Activated CD8-positive, alpha-beta memory T cell treated with anti-CD3 and anti-CD28 coated beads for 48 hours (primary cell): ENCODE measurements around the gene IFT20.

Experiments
- DNase-seq, 3 experiments: peaks; one replicate each; pipeline ENCODE4 v3.0.0-alpha.2; 2020; ENCODE audit warnings: low read depth in 2 of 3, low spot score in 2 of 3

Gene IFT20, protein sequence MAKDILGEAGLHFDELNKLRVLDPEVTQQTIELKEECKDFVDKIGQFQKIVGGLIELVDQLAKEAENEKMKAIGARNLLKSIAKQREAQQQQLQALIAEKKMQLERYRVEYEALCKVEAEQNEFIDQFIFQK

DNA sequence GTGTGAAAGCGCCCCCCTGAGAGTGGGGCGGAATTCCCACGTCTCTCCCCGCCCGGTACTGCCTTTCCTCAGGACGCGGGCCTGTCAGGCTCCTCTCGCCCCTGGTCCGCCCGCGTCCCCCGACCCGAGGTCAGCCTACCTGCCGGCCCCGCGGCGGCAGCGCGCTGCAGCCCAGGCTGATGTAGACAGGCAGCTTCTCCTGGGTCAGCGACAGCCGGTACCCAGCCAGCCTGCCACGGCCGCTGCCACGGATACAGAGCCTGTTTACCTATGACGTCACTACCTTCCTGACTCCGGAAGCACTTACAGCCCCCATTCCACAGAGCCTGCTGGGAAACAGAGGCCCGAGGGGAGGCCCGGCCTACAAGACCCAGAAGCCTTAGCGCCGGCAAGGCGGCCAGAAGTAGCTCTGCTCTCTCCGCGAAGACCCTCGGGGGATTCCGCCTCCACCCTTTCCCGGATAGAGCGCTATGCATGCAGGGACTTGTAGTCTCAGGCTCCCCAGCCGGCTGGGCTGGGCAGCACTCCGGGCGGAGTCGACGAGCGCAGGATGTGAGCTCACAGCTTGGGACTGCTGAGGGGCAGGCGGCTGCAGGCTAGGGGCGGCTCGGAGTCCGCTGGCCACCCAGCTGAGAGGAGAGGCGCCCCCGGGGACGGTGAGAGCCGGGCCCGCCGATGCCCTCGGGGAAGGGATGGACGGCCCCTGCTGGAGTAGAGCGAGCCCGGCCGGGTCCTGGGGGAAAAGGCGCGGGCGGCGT is at the start of gene IFT20, which contains the start of gene TNFAIP1:
TSS of gene IFT20 (minus strand) at position 272 of the 758 bp plus-strand sequence. CDS start 3,487 bp downstream, outside the sequence.
TSS of gene TNFAIP1 (plus strand) at position 561 of the 758 bp plus-strand sequence. CDS start 3,761 bp downstream, outside the sequence.
- peak; percentile 73 to 94 (median 88) for DNase-seq

GRCh38 chr17:28385037-28385400 is 49.7 kb upstream of the IFT20 start:
- DNase-seq: no peak

GRCh38 chr17:28384281-28385036 is 49.2 kb upstream of the IFT20 start:
- peak in 2 of 3 experiments; percentile 39 to 48 for DNase-seq

DNA sequence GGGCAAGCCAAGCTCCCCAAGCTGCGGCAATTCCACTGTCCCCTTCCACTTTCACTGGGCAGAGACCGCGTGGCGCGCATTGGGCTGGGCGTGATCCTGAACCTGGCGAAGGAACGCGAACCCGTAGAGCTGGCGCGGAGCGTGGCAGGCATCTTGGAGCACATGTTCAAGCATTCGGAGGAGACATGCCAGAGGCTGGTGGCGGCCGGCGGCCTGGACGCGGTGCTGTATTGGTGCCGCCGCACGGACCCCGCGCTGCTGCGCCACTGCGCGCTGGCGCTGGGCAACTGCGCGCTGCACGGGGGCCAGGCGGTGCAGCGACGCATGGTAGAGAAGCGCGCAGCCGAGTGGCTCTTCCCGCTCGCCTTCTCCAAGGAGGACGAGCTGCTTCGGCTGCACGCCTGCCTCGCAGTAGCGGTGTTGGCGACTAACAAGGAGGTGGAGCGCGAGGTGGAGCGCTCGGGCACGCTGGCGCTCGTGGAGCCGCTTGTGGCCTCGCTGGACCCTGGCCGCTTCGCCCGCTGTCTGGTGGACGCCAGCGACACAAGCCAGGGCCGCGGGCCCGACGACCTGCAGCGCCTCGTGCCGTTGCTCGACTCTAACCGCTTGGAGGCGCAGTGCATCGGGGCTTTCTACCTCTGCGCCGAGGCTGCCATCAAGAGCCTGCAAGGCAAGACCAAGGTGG is 46.0 kb upstream of the IFT20 start:
- no peak for DNase-seq

DNA sequence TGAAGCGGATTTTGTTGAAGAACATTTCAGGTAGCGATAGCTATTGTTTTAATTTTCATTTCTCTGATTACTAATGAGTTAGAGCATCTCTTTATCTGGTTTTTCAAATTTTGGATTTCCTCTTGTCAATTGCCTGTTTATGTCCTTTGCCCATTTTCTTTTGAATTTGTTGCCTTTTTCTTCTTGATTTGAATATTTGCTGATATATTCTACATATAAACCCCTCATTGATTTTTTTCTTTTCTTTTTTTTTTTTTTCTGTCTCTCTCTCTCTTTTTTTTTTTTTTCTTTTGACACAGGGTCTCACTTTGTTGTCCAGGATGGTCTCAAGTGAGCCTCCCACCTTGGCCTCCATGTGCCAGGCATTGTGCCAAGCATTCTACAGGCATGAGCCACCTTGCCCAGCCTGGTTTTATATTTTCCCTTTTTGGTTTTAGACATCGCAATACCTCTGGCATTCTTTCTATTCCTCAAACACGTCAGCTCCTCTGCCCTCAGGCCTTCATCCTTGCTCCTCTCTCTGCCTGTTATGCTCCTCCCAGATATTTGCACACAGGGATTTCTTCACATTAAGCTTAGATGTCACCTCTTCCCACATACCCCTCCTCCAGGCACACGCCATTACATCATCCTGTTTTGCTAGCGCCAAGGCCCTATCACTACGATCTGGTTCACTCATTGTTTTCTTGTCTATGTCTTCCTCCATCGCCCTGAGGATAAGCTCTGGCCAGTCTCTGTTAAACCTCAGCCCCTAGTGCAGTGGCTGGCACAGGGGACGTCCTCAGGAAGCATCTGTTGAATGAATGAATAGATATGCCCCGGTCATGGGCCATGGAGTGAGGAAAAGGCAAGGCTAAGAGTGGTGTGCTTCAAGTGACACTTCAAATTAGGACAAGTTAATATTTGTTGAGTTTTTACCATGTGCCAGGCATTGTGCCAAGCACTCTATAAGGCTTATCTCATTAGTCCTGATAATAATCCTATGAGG is 44.8 kb upstream of the IFT20 start:
- no peak for DNase-seq

DNA sequence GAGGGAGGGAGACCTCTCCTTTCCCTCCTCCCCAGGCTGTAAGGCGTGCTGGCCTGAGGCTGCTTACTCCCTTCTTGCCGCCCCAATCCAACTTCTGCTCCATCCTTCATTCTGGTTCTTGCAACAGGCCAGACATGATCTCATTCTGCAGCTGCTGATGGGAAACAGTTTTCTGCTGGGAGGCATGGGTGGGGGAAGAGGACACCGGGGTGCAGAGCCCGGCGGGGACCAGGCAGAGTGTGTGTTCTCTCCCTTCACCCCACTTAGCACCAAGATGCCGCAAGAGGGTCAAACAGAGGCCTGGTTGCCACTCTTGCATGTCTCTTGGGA is 37.6 kb upstream of the IFT20 start:
- DNase-seq: no peak

- DNase-seq: no peak
These were observed 37.1 kb upstream of the IFT20 start for GRCh38 chr17:28372203-28372944.

- DNase-seq: peak; percentile 76 to 80 (median 78)
These were observed 36.3 kb upstream of the IFT20 start, which contains the start of gene SARM1 for GRCh38 chr17:28371245-28372202. SARM1 (plus strand) TSS chr17:28371694; CDS start chr17:28372033, 339 bp downstream.

DNA sequence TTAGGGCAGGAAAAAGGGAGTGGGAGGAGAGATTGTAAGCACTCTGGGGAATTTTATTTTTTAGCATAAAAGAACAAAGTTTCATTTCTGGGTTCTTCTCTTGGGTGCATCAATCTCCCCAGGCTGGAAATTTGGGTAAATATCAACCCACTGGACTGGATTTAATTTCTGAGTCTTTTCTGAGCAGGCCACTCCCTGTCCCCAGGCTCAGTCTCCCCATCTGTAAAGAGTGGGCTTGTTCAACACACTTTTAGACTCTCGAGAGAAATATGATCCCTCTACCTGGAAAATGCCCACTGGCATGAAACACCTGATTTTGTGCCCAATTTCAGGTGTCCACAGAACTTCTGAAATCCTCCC is 35.5 kb upstream of the IFT20 start:
- DNase-seq: no peak

DNA sequence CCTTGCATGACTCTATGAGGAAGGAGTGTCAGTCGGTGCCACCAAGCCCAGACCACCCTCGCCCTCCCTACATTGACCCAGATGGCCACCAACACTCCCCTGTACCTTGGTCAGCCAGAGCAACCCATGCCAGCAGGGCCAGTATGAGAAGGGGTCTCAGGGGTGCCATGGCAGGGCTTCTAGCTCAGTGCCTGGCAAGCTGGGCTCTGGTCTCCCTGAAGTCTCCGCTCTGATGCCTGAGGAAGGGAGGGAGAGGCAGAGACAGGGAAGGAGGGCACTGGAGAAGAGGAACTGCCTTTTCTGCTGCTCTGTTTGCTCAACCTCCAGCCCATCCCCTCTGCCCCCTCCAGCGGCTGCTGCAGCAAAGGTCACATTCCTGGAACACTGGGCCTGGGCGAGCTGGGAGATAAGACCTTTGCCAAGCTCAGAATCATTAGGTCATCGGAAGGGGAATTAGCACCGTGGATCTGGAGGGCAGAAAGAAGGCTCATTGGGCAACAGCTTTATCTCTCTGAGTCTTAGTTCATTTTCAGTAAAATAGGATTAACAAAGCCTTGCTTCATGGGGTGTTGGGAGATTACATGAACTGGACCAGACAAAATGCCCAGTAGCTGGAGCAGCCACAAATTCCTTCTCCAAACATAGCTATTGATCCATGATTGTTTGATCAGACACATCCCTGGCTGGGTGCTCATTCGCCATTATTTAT is 34.9 kb upstream of the IFT20 start, which contains the start of gene VTN:
TSS of gene VTN (minus strand) at position 273 of the 709 bp plus-strand sequence. CDS start at position 169, 104 bp downstream.
- DNase-seq: no peak

DNA sequence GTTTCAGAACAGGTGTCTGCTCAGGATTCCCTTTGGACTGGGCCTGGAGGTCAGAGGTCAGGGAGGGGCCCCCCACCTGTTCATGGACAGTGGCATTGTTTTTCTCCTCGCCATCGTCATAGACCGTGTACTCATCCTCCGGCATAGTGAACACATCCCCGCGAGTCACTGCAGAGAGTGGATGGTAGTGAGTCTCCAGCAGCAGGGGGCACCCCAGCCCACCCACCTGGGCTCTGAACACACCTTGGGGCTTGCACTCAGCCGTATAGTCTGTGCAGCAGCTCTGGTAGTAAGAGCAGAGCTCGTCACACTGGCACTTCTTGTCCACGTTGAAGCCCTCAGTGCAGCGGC is 34.4 kb upstream of the IFT20 start:
- DNase-seq: no peak

DNA sequence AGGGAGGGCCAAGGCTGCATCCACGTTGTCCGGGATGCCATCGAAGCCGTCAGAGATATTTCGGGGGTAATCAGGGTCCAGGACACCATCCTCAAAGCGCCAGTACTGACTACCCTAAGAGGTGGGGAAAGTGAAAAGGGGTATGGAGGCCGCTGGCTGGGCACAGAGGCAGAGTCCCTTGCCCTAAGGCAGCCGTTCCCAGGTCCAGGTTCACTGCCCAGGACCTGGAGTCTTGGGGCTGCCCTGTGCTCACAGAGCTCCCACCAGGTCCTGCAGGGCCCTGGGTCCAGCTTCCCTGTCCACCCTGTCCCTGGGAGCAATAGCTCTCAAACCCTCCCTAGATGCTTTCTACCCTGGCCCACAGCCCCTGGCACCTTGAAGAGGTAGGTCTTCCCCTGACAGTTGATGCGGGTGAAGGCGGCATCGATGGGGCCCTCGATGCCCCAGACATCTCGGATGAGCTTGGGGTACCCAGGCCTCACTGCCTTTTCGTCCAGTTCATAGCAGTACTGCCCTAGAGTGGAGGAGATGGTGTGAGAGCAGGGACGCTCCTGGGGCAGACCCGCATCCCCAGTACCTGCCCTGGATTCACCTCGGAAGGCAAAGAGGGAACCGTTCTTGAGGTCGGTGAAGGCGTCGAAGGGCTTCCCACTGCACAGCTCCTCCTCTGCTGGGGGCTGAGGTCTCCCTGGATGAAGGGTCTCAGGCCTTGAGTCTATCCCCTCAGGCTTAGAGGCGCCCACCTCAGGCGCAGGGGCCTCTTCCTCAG is 33.8 kb upstream of the IFT20 start:
- no peak for DNase-seq

DNA sequence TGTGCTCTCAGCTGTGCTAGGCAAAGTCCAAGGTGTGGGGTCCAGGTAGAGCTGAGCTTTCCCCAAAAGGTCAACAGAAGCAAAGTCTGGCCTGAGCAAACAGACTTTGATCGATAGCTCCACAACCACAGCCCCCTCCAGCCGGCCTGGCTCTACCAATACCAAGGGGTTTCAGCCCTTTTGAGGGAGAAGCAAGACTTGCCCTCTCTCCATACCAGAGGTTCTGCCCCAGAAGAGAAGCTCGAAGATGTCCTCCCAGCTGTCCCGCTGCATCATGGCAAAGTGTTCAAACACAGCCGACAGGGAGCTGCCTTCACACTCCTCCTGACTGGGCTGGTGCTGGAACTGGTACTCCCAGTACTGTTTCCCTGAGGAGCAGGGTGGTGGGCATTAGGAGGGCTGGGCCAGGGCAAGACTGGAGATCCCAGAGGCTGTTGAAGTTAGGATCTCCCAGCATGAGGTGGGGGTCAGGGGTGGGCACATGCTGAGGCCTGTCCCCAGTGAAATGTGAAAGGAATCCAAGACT is 33.1 kb upstream of the IFT20 start:
- no peak for DNase-seq

GRCh38 chr17:28367641-28368305 is 32.5 kb upstream of the IFT20 start:
- DNase-seq: no peak

DNA sequence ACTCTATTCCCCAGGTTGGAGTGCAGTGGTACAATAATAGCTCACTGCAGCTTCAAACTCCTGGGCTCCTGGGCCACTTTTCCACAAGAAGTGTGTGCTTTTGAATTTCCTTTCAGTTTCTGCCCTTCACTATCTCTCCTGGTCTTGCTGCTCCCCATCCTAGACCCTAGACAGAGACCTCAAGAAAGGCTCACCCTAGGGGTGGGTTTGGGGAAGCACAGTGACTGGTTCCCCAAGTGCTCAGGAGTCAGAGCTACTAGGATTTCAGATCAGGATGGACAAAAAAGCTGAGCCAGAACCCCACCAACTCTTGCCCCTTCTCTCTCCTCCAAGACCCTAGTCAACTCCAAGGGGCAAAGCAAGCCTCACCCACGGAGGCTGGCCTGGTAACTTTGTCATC is 31.3 kb upstream of the IFT20 start:
- no peak for DNase-seq

DNA sequence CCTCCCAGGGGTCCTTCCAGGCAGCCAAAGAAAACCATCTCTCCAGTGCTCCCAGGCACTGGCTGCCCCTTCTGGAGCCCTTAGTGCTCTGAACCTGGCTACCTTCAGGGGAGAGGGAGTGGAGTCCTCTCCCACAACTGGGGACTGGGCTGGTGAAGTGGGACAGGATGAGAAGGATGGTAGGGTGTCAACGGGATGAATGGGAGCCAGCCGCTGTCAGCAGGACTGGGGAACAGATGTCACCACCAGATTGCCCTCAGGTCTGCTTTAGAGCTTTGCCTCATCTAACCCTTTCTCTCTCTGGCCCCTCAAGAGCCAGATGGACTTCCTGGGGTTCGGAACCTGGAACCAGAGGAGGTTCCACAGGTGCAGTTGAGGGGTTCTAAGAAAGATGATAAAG is 30.2 kb upstream of the IFT20 start:
- no peak for DNase-seq
